Calu3 (cell line): ENCODE measurements around the gene CBX4. TPM values are rescaled to one million over a fixed set of nuclear protein-coding genes. Genes with fewer than 3 reads are reported as not detected.

ENCODE experiments used
- BruUV-seq: library from RNA; stranded (reverse); fragments of 400-500 nt; replicated peaks from 2 replicates; lab custom pipeline; 2021; lab: Mats Ljungman, UMichigan
- CTCF ChIA-PET: fragments of 300-600 bp; sonication (Branson Sonifier 250); formaldehyde crosslinking; loops from one replicate; lab custom pipeline; 2022; ENCODE audit warnings: antibody characterized with exemption; lab: Charles Lee
- DNase-seq: peaks from one replicate; pipeline ENCODE4 v3.0.0; 2022
- H3K27ac Mint-ChIP-seq: one replicate; pipeline ENCODE4 v1.8.0; 2022; ENCODE audit warnings: mixed read lengths; ENCODE audit not compliant: unreplicated experiment
- H3K27me3 Mint-ChIP-seq: one replicate; pipeline ENCODE4 v1.8.0; 2022; ENCODE audit warnings: mixed read lengths; ENCODE audit not compliant: unreplicated experiment
- H3K36me3 Mint-ChIP-seq: one replicate; pipeline ENCODE4 v1.8.0; 2022; ENCODE audit warnings: mild to moderate bottlenecking, moderate library complexity, mixed read lengths; ENCODE audit not compliant: insufficient read depth, unreplicated experiment
- H3K4me1 Mint-ChIP-seq: one replicate; pipeline ENCODE4 v1.8.0; 2022; ENCODE audit warnings: mild to moderate bottlenecking, low read depth, mixed read lengths; ENCODE audit not compliant: unreplicated experiment
- H3K4me3 Mint-ChIP-seq: one replicate; pipeline ENCODE4 v1.8.0; 2022; ENCODE audit warnings: mild to moderate bottlenecking, low read depth, moderate library complexity, mixed read lengths; ENCODE audit not compliant: unreplicated experiment
- H3K9me3 Mint-ChIP-seq: one replicate; pipeline ENCODE4 v1.8.0; 2022; ENCODE audit warnings: low read depth, mixed read lengths; ENCODE audit not compliant: unreplicated experiment
- CTCF ChIP-seq: fragments of 200-600 bp; IDR thresholded peaks from one replicate; pipeline ENCODE4 v1.8.0; 2022; ENCODE audit warnings: antibody characterized with exemption; ENCODE audit not compliant: unreplicated experiment
- intact Hi-C: fragments of 100-400 bp; cut with micrococcal nuclease; formaldehyde crosslinking; loops from one replicate; pipeline ENCODE4 v1.10.0; 2022; ENCODE audit not compliant: unreplicated experiment
- total RNA-seq: library from RNA; stranded (reverse); gene quantifications from 2 replicates; pipeline ENCODE4 v1.2.3, GENCODE V29; 2022

CBX4 gene
- total RNA-seq, 1 experiment from 2014 or later: 40.2 TPM

DNA sequence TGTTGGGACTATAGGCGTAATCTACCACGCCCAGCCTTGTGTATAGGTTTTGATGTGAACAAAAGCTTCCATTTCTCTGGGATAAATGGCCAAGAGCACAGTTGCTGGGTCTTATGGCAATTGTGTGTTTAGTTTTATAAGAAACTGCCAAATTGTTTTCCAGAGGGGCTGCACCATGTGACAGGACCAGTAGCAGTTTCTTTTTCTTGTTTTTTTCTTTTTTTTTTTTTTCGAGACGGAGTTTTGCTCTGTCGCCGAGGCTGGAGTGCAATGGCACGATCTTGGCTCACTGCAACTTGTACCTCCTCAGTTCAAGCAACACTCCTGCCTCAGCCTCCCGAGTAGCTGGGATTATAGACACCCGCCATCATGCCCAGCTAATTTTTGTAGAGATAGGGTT is 34.3 kb upstream of the CBX4 start:
- Mint-ChIP-seq H3K4me3 (no peak overlapping the region), H3K27me3 (peaks cover 19% of the 10 kb centered on the region), H3K9me3 (no peaks in the 10 kb centered on the region), H3K27ac (no peak overlapping the region), H3K36me3 (no peaks in the 10 kb centered on the region), H3K4me1 (no peaks in the 10 kb centered on the region)
- CTCF ChIA-PET: interaction anchor here (0.7 kb wide), 1 partner anchor 23 kb away, joined by 3 read pairs; no protein-coding TSS in a partner anchor
- BruUV-seq: no TSS peak
- intact Hi-C loops: no loop called here
- no peak for TF ChIP-seq CTCF
- no peak for DNase-seq

DNA sequence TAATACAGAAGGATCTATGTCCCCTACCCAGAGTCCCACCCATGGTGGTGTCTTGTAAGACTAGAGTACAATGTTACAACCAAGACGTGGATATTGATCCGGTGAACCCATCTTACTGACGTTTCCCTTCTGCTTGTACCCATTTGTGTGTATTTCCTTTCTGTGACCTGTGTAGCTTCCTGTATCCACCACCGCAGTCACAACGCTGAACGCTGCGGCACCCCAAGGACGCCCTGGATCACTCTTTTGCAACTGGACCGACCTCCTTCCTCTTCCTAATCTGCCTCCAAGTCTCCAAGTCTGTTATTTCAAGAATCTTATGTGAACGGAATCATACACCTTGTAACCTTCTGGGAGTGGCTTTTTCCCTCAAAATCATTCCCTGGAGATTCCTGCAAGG is 33.5 kb upstream of the CBX4 start:
- Mint-ChIP-seq H3K27ac (no peak overlapping the region), H3K4me1 (no peaks in the 10 kb centered on the region), H3K4me3 (no peak overlapping the region), H3K36me3 (no peaks in the 10 kb centered on the region), H3K9me3 (no peaks in the 10 kb centered on the region), H3K27me3 (peaks cover 19% of the 10 kb centered on the region)
- DNase-seq: no peak
- intact Hi-C loops: no loop called here
- TF ChIP-seq CTCF: no peak
- no TSS peak for BruUV-seq
- CTCF ChIA-PET: no interaction called here

DNA sequence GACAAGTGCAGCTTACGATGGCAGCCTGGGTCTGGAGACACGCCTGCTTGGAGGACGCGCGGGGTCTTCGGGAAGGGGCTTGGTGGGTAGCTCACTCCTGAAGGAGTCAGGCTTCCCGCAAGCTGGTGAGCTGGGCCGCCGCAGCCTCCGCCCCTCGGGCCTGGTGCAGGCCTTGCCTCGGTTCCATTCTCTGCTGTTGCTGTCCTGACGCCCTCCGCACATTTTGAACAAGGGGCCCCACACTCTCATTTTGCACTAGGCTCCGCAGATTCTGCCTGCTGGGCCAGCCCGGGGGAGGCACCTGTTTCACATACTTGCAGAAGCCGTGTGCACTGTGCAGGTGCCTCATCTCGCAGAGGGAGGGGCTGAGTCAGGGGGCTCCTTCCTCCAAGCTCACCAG is 31.9 kb upstream of the CBX4 start:
- H3K9me3 Mint-ChIP-seq: no peaks in the 10 kb centered on the region
- peaks cover 20% of the 10 kb centered on the region for H3K27me3 Mint-ChIP-seq
- no peak for TF ChIP-seq CTCF
- H3K4me1 Mint-ChIP-seq: no peaks in the 10 kb centered on the region
- no TSS peak for BruUV-seq
- H3K4me3 Mint-ChIP-seq: no peak overlapping the region
- H3K27ac Mint-ChIP-seq: no peak overlapping the region
- CTCF ChIA-PET: no interaction called here
- DNase-seq: no peak
- no peaks in the 10 kb centered on the region for H3K36me3 Mint-ChIP-seq
- intact Hi-C loops: no loop called here

DNA sequence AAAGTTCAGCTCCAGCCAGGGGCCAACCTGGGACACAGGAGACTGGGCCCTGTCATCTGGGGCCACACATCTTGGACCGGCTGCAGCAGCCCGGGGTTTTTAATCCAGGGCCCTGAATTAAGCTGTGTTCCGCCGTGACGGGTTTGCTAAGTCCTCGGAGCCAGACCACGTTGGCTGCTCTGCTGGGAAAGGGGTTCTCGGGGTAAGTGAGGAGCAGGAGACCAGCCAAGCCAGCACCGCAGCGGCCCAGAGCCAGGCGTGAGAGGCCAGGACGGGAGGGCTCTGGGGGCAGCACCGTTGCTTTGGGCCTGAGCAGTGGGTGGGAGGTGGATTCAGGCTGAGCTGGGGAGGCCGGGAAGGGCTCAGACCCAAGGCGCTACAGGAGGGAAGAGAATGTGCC is 31.3 kb upstream of the CBX4 start:
- no peak overlapping the region for H3K4me3 Mint-ChIP-seq
- H3K27ac Mint-ChIP-seq: no peak overlapping the region
- H3K27me3 Mint-ChIP-seq: peaks cover 26% of the 10 kb centered on the region
- intact Hi-C loops: no loop called here
- no peak for TF ChIP-seq CTCF
- no peak for DNase-seq
- H3K4me1 Mint-ChIP-seq: no peaks in the 10 kb centered on the region
- no peaks in the 10 kb centered on the region for H3K9me3 Mint-ChIP-seq
- no TSS peak for BruUV-seq
- no peaks in the 10 kb centered on the region for H3K36me3 Mint-ChIP-seq
- CTCF ChIA-PET: no interaction called here
